ENCODE results near the gene PIK3C2A. TPM values are rescaled to one million over a fixed set of nuclear protein-coding genes. Genes with fewer than 3 reads are reported as not detected.

The PIK3C2A gene
- total RNA-seq, 4 donors from 2014 or later: 31.0 to 63.4 (median 43.2) TPM

DNA sequence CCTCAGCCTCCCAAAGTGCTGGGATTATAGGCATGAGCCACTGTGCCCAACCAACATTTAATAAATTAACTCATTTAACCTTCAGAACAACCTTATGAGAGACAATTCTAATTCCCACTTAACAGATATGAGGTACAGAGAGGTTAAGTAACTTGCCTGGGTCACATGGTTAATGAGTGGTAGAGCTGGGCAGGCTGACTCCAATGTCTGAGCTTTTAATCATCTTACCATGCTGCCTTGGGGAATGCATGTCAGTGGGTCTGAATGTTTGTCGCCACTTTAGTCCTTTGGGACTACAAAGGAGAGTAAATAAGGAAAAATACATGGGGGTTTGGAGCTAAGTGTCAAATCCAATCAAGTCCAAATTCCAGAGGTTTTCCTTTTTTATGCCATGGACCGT lies 11.2 kb upstream of the PIK3C2A start:
- TF ChIP-seq, protein P1, sequence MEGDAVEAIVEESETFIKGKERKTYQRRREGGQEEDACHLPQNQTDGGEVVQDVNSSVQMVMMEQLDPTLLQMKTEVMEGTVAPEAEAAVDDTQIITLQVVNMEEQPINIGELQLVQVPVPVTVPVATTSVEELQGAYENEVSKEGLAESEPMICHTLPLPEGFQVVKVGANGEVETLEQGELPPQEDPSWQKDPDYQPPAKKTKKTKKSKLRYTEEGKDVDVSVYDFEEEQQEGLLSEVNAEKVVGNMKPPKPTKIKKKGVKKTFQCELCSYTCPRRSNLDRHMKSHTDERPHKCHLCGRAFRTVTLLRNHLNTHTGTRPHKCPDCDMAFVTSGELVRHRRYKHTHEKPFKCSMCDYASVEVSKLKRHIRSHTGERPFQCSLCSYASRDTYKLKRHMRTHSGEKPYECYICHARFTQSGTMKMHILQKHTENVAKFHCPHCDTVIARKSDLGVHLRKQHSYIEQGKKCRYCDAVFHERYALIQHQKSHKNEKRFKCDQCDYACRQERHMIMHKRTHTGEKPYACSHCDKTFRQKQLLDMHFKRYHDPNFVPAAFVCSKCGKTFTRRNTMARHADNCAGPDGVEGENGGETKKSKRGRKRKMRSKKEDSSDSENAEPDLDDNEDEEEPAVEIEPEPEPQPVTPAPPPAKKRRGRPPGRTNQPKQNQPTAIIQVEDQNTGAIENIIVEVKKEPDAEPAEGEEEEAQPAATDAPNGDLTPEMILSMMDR (IDR thresholded peaks at IDR 0.05): no peak
- TF ChIP-seq EP300 (IDR thresholded peaks at IDR 0.05) (no peak), POLR2AphosphoS5 (IDR thresholded peaks at IDR 0.05) (no peak), POLR2A (IDR thresholded peaks at IDR 0.05) (no peak)
- no peaks in the 10 kb centered on the region for H3K4me1 ChIP-seq
- DNase-seq (ENCODE audit: low spot score in 2 of 2): no peak
- H3K27ac ChIP-seq: no peak overlapping the region
- H3K27me3 ChIP-seq: no peaks in the 10 kb centered on the region
- no peaks in the 10 kb centered on the region for H3K9me3 ChIP-seq
- H3K4me3 ChIP-seq: no peak overlapping the region
- 80% methylated on average over 2 of the region's 2 CpGs for WGBS
- no peaks in the 10 kb centered on the region for H3K36me3 ChIP-seq

DNA sequence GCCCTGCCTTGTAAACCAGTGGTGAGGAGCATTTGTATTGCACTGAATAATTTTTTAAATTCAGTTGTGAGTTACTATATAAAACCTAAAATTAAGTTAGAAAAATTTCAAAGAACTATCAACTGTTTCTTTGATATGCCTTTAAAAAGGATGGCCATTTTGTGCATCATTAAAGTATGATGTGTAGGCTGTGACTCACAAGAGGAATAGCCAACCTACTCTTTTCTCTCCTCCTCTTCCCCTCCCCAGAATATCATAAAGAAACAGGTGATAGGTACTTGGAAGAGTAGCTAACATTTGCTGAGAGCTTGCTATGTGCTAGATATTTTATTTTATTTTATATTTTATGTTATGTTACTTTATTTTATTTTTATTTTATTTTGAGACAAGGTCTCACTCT lies 10.6 kb upstream of the PIK3C2A start:
- H3K4me1 ChIP-seq: no peaks in the 10 kb centered on the region
- H3K27ac ChIP-seq: no peak overlapping the region
- H3K4me3 ChIP-seq: no peak overlapping the region
- no peaks in the 10 kb centered on the region for H3K9me3 ChIP-seq
- no peaks in the 10 kb centered on the region for H3K27me3 ChIP-seq
- no peaks in the 10 kb centered on the region for H3K36me3 ChIP-seq
- TF ChIP-seq POLR2AphosphoS5 (IDR thresholded peaks at IDR 0.05) (no peak), EP300 (IDR thresholded peaks at IDR 0.05) (no peak), POLR2A (IDR thresholded peaks at IDR 0.05) (no peak)
- TF ChIP-seq, protein P1 (IDR thresholded peaks at IDR 0.05): no peak
- DNase-seq (ENCODE audit: low spot score in 2 of 2): no peak

DNA sequence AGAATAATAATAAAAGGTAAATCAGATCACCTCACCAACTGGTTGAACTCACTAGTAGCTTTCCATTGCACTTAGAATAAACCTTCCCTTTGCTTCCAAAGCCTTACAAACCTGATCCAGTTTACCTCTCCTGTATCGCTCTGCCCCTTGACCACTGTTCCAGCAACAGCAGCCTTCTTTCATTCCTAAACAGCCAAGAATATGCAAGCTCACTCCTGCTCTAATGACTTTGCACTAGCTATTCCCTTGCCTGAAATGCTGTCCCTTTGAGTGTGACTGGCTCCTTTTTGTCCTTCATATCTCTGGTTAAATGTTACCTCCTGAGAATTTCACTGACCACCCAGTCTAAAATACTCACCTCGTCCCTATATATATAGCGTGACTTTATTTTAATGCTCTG lies 9.6 kb upstream of the PIK3C2A start:
- Histone ChIP-seq H3K4me1 (no peaks in the 10 kb centered on the region), H3K4me3 (no peak overlapping the region), H3K9me3 (no peaks in the 10 kb centered on the region), H3K27ac (no peak overlapping the region), H3K27me3 (no peaks in the 10 kb centered on the region), H3K36me3 (no peaks in the 10 kb centered on the region)
- TF ChIP-seq, protein P1 (IDR thresholded peaks at IDR 0.05): no peak
- no peak for TF ChIP-seq POLR2AphosphoS5 (IDR thresholded peaks at IDR 0.05)
- TF ChIP-seq POLR2A (IDR thresholded peaks at IDR 0.05): no peak
- no peak for DNase-seq (ENCODE audit: low spot score in 2 of 2)
- WGBS: 92% methylated on average over 3 of the region's 3 CpGs

DNA sequence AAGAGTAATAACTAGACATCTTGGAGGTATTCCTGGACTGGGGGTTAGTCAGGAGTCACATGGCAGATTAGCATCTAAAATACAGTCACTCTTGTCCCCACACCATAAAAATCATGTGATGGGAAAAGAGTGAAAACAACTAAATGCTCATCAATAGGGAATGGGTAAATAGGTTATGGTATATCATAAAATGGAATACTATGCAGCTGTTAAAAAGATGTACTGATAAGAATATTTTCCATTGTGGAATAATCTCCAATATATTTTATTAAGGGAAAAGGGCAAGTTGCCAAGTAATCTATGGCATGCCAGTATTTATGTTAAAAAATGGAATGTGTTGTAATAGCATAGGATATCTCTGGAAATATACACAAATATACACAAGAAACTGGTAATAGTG lies 6.6 kb upstream of the PIK3C2A start:
- Histone ChIP-seq H3K9me3 (no peaks in the 10 kb centered on the region), H3K27me3 (no peaks in the 10 kb centered on the region), H3K36me3 (no peaks in the 10 kb centered on the region), H3K27ac (no peak overlapping the region), H3K4me1 (peaks cover 8% of the 10 kb centered on the region), H3K4me3 (no peak overlapping the region)
- TF ChIP-seq EP300 (IDR thresholded peaks at IDR 0.05): no peak
- TF ChIP-seq POLR2AphosphoS5 (IDR thresholded peaks at IDR 0.05): no peak
- TF ChIP-seq, protein P1 (IDR thresholded peaks at IDR 0.05): no peak
- TF ChIP-seq POLR2A (IDR thresholded peaks at IDR 0.05): no peak
- DNase-seq (ENCODE audit: low spot score in 2 of 2): no peak

DNA sequence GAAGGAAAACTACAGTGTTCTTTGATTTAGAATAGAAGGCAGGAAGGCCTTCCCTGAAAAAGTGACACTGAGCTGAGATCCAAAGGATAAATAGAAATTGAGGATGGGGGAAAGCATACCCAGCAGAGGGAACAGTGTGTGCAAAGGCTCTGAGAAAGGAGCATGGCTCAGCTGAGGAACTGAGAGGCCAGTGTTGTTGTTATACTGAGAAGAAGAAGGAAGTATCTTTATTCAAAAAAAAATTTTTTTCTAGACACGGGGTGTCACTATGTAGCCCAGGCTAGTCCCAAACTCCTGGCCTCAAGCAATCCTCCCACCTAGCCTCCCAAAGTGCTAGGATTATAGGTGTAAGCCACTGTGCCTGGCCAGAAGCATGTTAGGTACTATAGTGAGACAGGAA lies 3.5 kb upstream of the PIK3C2A start:
- TF ChIP-seq POLR2AphosphoS5 (IDR thresholded peaks at IDR 0.05) (no peak), POLR2A (IDR thresholded peaks at IDR 0.05) (no peak), EP300 (IDR thresholded peaks at IDR 0.05) (no peak)
- TF ChIP-seq, protein P1 (IDR thresholded peaks at IDR 0.05): no peak
- Histone ChIP-seq H3K27me3 (no peaks in the 10 kb centered on the region), H3K27ac (no peak overlapping the region), H3K36me3 (no peaks in the 10 kb centered on the region), H3K9me3 (no peaks in the 10 kb centered on the region), H3K4me3 (no peak overlapping the region), H3K4me1 (peaks cover 23% of the 10 kb centered on the region)
- DNase-seq (ENCODE audit: low spot score in 2 of 2): no peak
- WGBS: 74% methylated on average over 1 of the region's 1 CpG

Data from suprapubic skin (tissue), 4 donors.